PFSK-1 (cell line): Measurements from ENCODE around the gene ANKMY2.

Source experiments
- POLR2AphosphoS5 ChIP-seq: IDR thresholded peaks from 2 replicates; pipeline ENCODE4 v1.6.1; 2012; ENCODE audit warnings: low read depth, mild to moderate bottlenecking, control low read depth, low read length, moderate library complexity
- SIN3A ChIP-seq: IDR thresholded peaks from 2 replicates; pipeline ENCODE4 v1.6.1; 2012; ENCODE audit warnings: mild to moderate bottlenecking, low read length, moderate library complexity, borderline replicate concordance; ENCODE audit not compliant: insufficient read depth
- TAF1 ChIP-seq: IDR thresholded peaks from 2 replicates; pipeline ENCODE4 v1.6.1; 2012; ENCODE audit warnings: low read length, control low read depth, borderline replicate concordance; ENCODE audit not compliant: insufficient read depth

- TF ChIP-seq TAF1 (no peak), POLR2AphosphoS5 (no peak), SIN3A (no peak)
Observed at GRCh38 chr7:16587790-16588189, 57.8 kb downstream of the ANKMY2 start.
